PC-9 (cell line): Measurements from ENCODE around the gene SIGLEC9.

Experiments
- EZH2 ChIP-seq: fragments of 200-600 bp; sonication (generic); IDR thresholded peaks from 2 replicates; pipeline ENCODE4 v1.8.0; 2017; ENCODE audit warnings: antibody characterized with exemption, low read depth
- TF ChIP-seq, protein P1 (sequence below): fragments of 200-600 bp; sonication (generic); conservative IDR thresholded peaks from 2 replicates; pipeline ENCODE4 v1.6.1; 2017; ENCODE audit warnings: mixed run types, antibody characterized with exemption, mild to moderate bottlenecking, moderate library complexity

DNA sequence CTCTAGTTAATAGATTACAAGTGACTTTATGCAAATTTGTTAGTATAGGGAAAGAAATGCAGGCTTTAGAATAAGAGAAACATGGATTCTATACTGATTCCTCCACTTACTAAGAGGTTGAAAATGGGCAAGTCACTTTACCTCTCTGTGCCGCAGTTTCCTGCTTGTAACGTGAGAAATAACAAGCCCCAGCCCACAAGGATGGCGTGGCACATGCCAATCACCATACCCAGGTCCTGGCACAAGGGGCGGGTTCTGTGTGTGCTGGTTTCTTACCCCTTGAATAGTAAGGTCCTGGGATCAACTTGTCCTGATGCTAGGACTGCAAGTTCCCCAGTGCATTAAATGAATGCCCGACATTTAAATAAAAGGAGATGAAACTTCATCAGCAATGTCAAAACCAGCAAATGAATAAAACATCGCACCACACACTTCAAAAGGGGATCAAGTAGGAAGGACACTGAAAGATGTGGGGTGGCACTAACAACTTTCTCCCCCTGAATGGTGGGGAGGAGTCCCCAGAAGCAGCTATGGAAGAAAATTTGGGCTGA is 7.9 kb upstream of the SIGLEC9 start:
- TF ChIP-seq, protein P1, sequence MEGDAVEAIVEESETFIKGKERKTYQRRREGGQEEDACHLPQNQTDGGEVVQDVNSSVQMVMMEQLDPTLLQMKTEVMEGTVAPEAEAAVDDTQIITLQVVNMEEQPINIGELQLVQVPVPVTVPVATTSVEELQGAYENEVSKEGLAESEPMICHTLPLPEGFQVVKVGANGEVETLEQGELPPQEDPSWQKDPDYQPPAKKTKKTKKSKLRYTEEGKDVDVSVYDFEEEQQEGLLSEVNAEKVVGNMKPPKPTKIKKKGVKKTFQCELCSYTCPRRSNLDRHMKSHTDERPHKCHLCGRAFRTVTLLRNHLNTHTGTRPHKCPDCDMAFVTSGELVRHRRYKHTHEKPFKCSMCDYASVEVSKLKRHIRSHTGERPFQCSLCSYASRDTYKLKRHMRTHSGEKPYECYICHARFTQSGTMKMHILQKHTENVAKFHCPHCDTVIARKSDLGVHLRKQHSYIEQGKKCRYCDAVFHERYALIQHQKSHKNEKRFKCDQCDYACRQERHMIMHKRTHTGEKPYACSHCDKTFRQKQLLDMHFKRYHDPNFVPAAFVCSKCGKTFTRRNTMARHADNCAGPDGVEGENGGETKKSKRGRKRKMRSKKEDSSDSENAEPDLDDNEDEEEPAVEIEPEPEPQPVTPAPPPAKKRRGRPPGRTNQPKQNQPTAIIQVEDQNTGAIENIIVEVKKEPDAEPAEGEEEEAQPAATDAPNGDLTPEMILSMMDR = no peak
- peak; percentile 77; the same call in 1 of the 2 replicates for TF ChIP-seq EZH2
